Smooth muscle cell (in vitro differentiated cells): ENCODE measurements around the gene TNS1. TPM values are rescaled to one million over a fixed set of nuclear protein-coding genes. Genes with fewer than 3 reads are reported as not detected.

Source experiments
- DNase-seq: peaks from one replicate; lab custom pipeline; 2025; ENCODE audit not compliant: unreplicated experiment; lab: John Stamatoyannopoulos, UW
- H2AFZ ChIP-seq: fragments of 200-600 bp; sonication (generic); 2 replicates; pipeline ENCODE4 v1.6.0; 2016; ENCODE audit warnings: antibody characterized with exemption, low read depth, mild to moderate bottlenecking
- H3F3A ChIP-seq: fragments of 200-600 bp; sonication (generic); 2 replicates; pipeline ENCODE4 v1.6.0; 2017; ENCODE audit warnings: antibody characterized with exemption, low read depth
- H3K27ac ChIP-seq: fragments of 200-600 bp; sonication (generic); 2 replicates; pipeline ENCODE4 v1.5.1; 2016; ENCODE audit warnings: low read depth, mild to moderate bottlenecking
- H3K27me3 ChIP-seq: fragments of 200-600 bp; sonication (generic); 2 replicates; pipeline ENCODE4 v1.6.1; 2016; ENCODE audit warnings: low read depth, mild to moderate bottlenecking
- H3K36me3 ChIP-seq: fragments of 200-600 bp; sonication (generic); 2 replicates; pipeline ENCODE4 v1.5.1; 2016; ENCODE audit warnings: low read depth
- H3K4me1 ChIP-seq: fragments of 200-600 bp; sonication (generic); 2 replicates; pipeline ENCODE4 v1.5.1; 2016; ENCODE audit warnings: low read depth
- H3K4me2 ChIP-seq: fragments of 200-600 bp; sonication (generic); 2 replicates; pipeline ENCODE4 v1.6.0; 2016; ENCODE audit warnings: mild to moderate bottlenecking
- H3K4me3 ChIP-seq: fragments of 200-600 bp; sonication (generic); 2 replicates; pipeline ENCODE4 v1.5.1; 2016; ENCODE audit warnings: mild to moderate bottlenecking
- H3K79me2 ChIP-seq: fragments of 200-600 bp; sonication (generic); 2 replicates; pipeline ENCODE4 v1.6.0; 2016; ENCODE audit warnings: low read depth, mild to moderate bottlenecking
- H3K9ac ChIP-seq: fragments of 200-600 bp; sonication (generic); 2 replicates; pipeline ENCODE4 v1.6.0; 2016; ENCODE audit warnings: low read depth
- H3K9me3 ChIP-seq: fragments of 200-600 bp; sonication (generic); replicated peaks from 2 replicates; pipeline ENCODE4 v1.5.1; 2016; ENCODE audit warnings: low read depth
- H4K20me1 ChIP-seq: fragments of 200-600 bp; sonication (generic); 2 replicates; pipeline ENCODE4 v1.6.0; 2016; ENCODE audit warnings: low read depth
- CTCF ChIP-seq: fragments of 200-600 bp; sonication (generic); IDR thresholded peaks from 2 replicates; pipeline ENCODE4 v1.5.1; 2017; ENCODE audit warnings: borderline replicate concordance, mild to moderate bottlenecking, antibody characterized with exemption; ENCODE audit not compliant: insufficient read depth, poor library complexity, severe bottlenecking
- WGBS: methylation state at CpG from one replicate; pipeline ENCODE4 v1.1.7; 2016; ENCODE audit warnings: low lambda C conversion rate; 5-methylcytosine and 5-hydroxymethylcytosine counted together
- polyA plus RNA-seq: library from polyadenylated mRNA; unstranded; fragments of >200 nt; fragmentation: Nextera tagmentation; extraction: Ambion mirVana; gene quantifications from 2 replicates; pipeline ENCODE4 v1.2.1, GENCODE V29; 2016
- total RNA-seq: library from RNA; depleted of rRNA; stranded (reverse); fragments of >200 nt; gene quantifications from 2 replicates; pipeline ENCODE4 v1.2.3, GENCODE V29; 2014

TNS1 gene
- total and polyA plus RNA-seq, 2 experiments from 2014 or later = 52.3 to 61.5 TPM

GRCh38 chr2:217835931-217836891, 166.6 kb downstream of the TNS1 start:
- Histone ChIP-seq H3F3A (peaks cover 8% of the 10 kb centered on the region), H3K4me3 (no peak overlapping the region), H3K9me3 (no peaks in the 10 kb centered on the region), H3K79me2 (peaks cover 11% of the 10 kb centered on the region), H3K4me1 (peaks cover 19% of the 10 kb centered on the region), H4K20me1 (peaks cover 100% of the 10 kb centered on the region), H3K36me3 (no peaks in the 10 kb centered on the region), H3K27ac (peak overlapping the region; percentile 88), H3K4me2 (peak overlapping the region; percentile 22), H2AFZ (no peak overlapping the region), H3K9ac (peak overlapping the region; percentile 38), H3K27me3 (no peaks in the 10 kb centered on the region)
- no peak for TF ChIP-seq CTCF
- WGBS = 78% methylated on average over 18 of the region's 18 CpGs
- no peak for DNase-seq

- H2AFZ ChIP-seq = no peak overlapping the region
- peaks cover 19% of the 10 kb centered on the region for H3K4me1 ChIP-seq
- peaks cover 99% of the 10 kb centered on the region for H4K20me1 ChIP-seq
- no peak for DNase-seq
- H3K36me3 ChIP-seq = no peaks in the 10 kb centered on the region
- H3K9ac ChIP-seq = no peak overlapping the region
- peak overlapping the region; percentile 88 for H3K27ac ChIP-seq
- H3K4me3 ChIP-seq = no peak overlapping the region
- H3K4me2 ChIP-seq = no peak overlapping the region
- TF ChIP-seq CTCF = no peak
- peaks cover 11% of the 10 kb centered on the region for H3K79me2 ChIP-seq
- WGBS = 88% methylated on average over 11 of the region's 11 CpGs
- H3K27me3 ChIP-seq = no peaks in the 10 kb centered on the region
- no peaks in the 10 kb centered on the region for H3F3A ChIP-seq
- no peaks in the 10 kb centered on the region for H3K9me3 ChIP-seq
Observed at GRCh38 chr2:217834744-217835513, 167.9 kb downstream of the TNS1 start.

DNA sequence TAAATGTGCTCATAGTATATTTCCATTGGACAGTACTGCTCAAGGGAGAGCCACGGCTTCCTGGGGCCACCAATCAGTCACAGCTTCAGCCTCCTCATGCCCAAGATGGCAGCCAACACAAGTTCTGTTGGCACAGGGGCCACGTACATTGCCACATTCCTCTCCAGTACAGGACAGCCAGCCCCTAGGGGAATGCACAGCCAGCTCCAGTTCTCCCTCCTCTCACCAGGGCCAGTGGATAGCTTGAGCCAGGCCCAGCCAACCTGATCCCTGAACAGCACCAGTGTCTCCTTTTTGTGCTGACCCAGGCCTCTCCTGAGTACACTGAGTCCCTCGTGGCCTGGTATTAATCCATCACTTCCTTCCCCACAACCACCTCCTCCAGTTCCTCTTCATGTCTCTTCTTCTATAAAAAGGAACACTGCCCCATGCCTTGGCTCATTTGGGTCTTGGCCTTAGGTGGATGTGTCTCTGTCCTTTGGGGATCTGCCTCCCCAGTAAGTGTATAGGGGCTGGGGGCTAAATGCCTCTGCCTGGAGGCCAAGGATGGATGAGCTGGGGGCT, 168.7 kb downstream of the TNS1 start:
- Histone ChIP-seq H3K9me3 (no peaks in the 10 kb centered on the region), H3K4me3 (no peak overlapping the region), H3K9ac (no peak overlapping the region), H2AFZ (no peak overlapping the region), H3F3A (no peaks in the 10 kb centered on the region), H4K20me1 (peaks cover 98% of the 10 kb centered on the region), H3K79me2 (peaks cover 11% of the 10 kb centered on the region), H3K27ac (no peak overlapping the region), H3K4me2 (no peak overlapping the region), H3K27me3 (no peaks in the 10 kb centered on the region), H3K36me3 (no peaks in the 10 kb centered on the region), H3K4me1 (peaks cover 19% of the 10 kb centered on the region)
- no peak for TF ChIP-seq CTCF
- no peak for DNase-seq
- 80% methylated on average over 3 of the region's 3 CpGs for WGBS
